ENCODE measurements around the gene PEAK1.

DNA sequence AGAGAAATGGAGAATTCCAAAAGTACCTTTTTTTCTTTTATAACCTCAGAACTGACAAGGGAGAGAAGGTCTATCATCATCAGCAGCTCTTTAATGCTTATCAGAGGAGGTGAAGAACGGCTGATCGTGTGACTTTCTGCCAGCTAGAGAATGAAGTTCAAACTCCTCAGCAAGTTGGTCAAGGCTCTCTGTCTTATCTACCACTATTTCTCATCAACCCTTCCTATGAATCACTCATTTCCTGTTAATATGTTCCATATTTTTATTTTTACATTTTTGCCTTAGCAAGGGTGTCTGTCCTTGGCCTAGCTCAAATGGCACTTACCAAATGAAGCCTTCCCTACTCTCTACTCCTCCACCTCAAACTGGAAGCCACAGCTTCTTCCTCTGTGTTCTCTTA lies 275.9 kb downstream of the PEAK1 start:
- no peak for TF ChIP-seq EZH2 (IDR thresholded peaks at IDR 0.05; ENCODE audit: borderline replicate concordance, low read depth, low read length, poor library complexity, severe bottlenecking)
- TF ChIP-seq, protein P1, sequence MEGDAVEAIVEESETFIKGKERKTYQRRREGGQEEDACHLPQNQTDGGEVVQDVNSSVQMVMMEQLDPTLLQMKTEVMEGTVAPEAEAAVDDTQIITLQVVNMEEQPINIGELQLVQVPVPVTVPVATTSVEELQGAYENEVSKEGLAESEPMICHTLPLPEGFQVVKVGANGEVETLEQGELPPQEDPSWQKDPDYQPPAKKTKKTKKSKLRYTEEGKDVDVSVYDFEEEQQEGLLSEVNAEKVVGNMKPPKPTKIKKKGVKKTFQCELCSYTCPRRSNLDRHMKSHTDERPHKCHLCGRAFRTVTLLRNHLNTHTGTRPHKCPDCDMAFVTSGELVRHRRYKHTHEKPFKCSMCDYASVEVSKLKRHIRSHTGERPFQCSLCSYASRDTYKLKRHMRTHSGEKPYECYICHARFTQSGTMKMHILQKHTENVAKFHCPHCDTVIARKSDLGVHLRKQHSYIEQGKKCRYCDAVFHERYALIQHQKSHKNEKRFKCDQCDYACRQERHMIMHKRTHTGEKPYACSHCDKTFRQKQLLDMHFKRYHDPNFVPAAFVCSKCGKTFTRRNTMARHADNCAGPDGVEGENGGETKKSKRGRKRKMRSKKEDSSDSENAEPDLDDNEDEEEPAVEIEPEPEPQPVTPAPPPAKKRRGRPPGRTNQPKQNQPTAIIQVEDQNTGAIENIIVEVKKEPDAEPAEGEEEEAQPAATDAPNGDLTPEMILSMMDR (conservative IDR thresholded peaks at IDR 0.05; ENCODE audit: low read depth, low read length): no peak
